GM12874 (cell line): ENCODE data around the gene STRBP.
A peak's percentile ranks its signal among the peaks of the same experiment; 100 is the strongest.

ENCODE experiments used
- CTCF ChIP-seq: IDR thresholded peaks from 2 replicates; pipeline ENCODE4 v1.5.1; 2011; ENCODE audit warnings: low read depth, mild to moderate bottlenecking, control low read depth, low read length, moderate library complexity; ENCODE audit not compliant: insufficient read depth

STRBP gene

DNA sequence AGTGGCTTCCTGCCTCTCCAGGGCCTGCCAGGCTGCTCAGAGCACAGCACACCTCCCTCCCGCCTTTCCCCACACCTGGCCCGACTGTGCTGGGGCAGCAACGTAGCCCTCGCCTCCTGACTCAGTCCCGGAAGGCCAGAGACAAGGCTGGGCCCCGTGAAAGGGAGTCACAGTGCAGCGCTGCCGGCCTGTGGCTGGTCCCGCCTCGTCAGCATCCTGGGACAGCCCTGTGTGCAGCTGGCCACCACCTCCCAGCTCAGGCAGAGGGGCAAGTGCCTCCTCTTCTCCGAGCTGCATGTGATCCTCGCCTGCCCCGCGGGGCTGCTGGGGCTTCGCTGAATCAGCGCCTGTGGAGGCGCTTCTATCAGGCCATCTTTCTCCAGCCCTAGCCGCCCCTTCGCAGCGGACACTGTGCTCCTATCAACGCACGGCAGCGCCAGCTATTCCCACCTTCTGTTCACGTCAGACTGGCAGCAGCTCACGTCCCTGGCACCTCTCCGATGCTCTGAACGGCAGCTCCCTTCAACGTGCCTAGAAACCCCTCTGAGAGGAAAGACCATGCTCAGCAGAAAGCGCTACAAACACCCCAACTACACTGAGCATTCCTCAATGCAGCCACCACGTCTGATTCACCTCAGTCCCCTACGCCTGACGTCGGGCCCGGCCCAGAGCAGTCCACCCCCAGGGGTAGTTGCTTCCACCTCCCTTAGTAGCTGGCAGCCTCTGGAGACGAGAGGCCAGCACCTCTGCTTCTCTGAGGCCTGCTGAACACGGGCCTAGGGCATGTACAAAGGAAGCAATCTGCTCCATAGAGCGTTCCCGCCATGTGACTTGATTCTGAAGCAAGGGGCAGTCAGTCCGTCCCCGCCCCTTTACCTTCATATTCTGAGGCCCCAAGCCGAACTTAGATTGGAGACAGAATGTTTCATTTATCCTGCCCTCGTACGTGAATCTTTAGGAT, 156.1 kb downstream of the STRBP start:
- no peak for TF ChIP-seq CTCF

GRCh38 chr9:123111427-123112014, 156.9 kb downstream of the STRBP start:
- no peak for TF ChIP-seq CTCF

DNA sequence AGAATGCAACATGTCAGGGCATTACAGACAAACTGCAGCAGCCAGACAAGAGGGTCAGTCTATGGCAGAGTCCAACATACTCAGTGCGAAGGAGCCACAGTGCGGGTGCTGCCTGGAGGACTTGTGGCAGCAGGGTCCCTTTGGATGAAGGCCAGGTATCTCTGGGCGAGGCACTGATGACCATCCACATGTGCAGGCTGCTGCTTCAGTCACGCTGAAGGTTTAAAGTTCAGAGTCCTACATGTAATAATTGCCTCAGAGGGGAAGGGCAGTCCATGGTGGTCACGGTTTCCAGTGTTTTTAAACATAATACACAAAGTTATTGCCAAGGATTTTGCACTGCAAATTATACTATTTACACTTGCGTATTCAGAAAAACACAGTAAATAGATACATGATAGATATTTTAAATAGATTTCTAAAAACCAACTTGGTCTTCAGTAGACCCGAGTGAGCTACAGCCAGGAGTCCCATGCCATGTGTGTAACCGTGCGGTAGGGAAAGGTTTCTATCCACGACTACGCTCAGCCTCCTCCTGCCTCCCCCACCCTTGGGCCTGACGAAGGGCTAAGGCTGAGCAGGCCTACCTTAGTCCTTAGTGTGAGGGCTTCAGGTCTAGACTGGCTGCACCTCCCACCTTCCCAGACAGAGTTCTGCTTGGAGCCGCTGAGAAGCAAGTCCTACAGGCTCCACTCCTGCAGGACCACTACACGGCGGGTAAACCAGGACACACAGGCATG, 158.7 kb downstream of the STRBP start:
- no peak for TF ChIP-seq CTCF

DNA sequence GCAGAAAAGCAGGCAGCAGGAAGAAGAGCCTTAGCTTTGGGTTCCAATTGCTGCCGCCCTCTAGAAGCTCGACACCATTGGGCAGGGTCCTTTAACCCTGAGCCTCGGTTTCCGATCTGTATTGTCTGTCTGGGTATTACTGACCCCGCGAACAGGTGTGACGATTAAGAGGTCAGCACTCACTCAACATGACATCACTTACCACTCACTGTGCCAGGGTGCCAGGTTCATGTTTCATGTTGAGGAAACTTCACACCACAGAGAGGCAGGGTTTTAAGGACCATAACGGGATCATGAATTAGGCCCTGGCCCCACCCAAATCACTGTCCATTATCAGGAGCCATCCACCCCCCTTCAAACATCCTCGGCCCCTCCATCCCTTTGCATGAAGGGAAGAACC, 159.4 kb downstream of the STRBP start:
- no peak for TF ChIP-seq CTCF

GRCh38 chr9:123107639-123108285, 160.6 kb downstream of the STRBP start:
- 0 out of 2 replicates have a peak, but pooled peaks have one; percentile 13 for TF ChIP-seq CTCF

- TF ChIP-seq CTCF: no peak
These were observed 162.9 kb downstream of the STRBP start for GRCh38 chr9:123105490-123105889.
